Right lobe of liver (tissue), 6 donors: ENCODE measurements around the gene PROM2. TPM values are rescaled to one million over a fixed set of nuclear protein-coding genes. Genes with fewer than 3 reads are reported as not detected.
A peak's percentile ranks its signal among the peaks of the same experiment; 100 is the strongest.

Experiments used
- ATAC-seq, 4 donors: fragments of 200-7000 bp; cut with Tn5 transposase; one replicate each; pipeline ENCODE4 v1.9.1; 2020; ENCODE audit warnings: mild to moderate bottlenecking in 4 of 4, moderate library complexity in 4 of 4
- DNase-seq, 3 donors: peaks; one replicate each; pipeline ENCODE4 v3.0.0-alpha.2; 2020
- H3K27ac ChIP-seq, 3 donors: fragments of 200-600 bp; one replicate each; pipeline ENCODE4 v1.8.0; 2022
- H3K27me3 ChIP-seq, 2 donors: fragments of 200-600 bp; one replicate each; pipeline ENCODE4 v1.8.0; 2022
- H3K36me3 ChIP-seq, 4 donors: fragments of 200-600 bp; sonication (generic) in 1 of 4; one replicate each; pipeline versions ENCODE4 v1.5.1 to v1.8.0; 2017 to 2022; ENCODE audit warnings: control low read depth in 1 of 4
- H3K4me1 ChIP-seq, 4 donors: fragments of 200-600 bp; sonication (generic) in 1 of 4; one replicate each; pipeline versions ENCODE4 v1.5.1 to v1.8.0; 2017 to 2022; ENCODE audit warnings: control low read depth in 1 of 4
- H3K4me3 ChIP-seq, 3 donors: fragments of 200-600 bp; one replicate each; pipeline ENCODE4 v1.8.0; 2022
- H3K9me3 ChIP-seq, 4 donors: fragments of 200-600 bp; sonication (generic) in 1 of 4; one replicate each; pipeline versions ENCODE4 v1.5.1 to v1.8.0; 2017 to 2022; ENCODE audit warnings: control low read depth in 1 of 4
- POLR2A ChIP-seq: fragments of 450-650 bp; IDR thresholded peaks from one replicate; pipeline ENCODE4 v1.6.1; 2017; ENCODE audit warnings: antibody characterized with exemption, mild to moderate bottlenecking
- WGBS: methylation state at CpG from one replicate; pipeline ENCODE4 v1.1.6; 2018; ENCODE audit warnings: low coverage, low lambda C conversion rate; ENCODE audit not compliant: insufficient coverage; ENCODE audit errors: missing lambda C conversion rate; 5-methylcytosine and 5-hydroxymethylcytosine counted together
- intact Hi-C, 2 donors: fragments of 100-400 bp; cut with DNase I; formaldehyde crosslinking; loops; one replicate each; pipeline versions ENCODE4 v1.11.2 to v1.14.1; 2022
- total RNA-seq, 6 experiments: library from RNA; depleted of rRNA in 2 of 6; stranded (reverse); fragments of >200 nt in 2 of 6; fragmentation: NEBNext Ultra II Directional in 3 of 6; extraction: Animal tissue kit (Norgen Biotek cat#: 25700) in 3 of 6; gene quantifications; one replicate each; pipeline versions ENCODE4 v1.1.0 to v1.2.4, GENCODE V29; 2016 to 2023
- TF ChIP-seq, protein P1 (sequence below), 4 donors: fragments of 200-600 bp in 3 of 4; fragments of 450-650 bp in 1 of 4; IDR thresholded peaks; one replicate each; pipeline versions ENCODE4 v1.5.1 to v1.8.0; 2016 to 2022; ENCODE audit warnings: antibody characterized with exemption in 4 of 4, mild to moderate bottlenecking in 2 of 4
- donor health status: DM: no; HTN: yes; CAD: no.
- donor health status: DM: no; HTN: no; CAD: no.
- donor health status: DM: no; HTN: no; CAD: no.
- donor health status: DM: no; HTN: yes; CAD: no.
- donor health status: DM: no; HTN: yes; CAD: no.

Gene PROM2
- total RNA-seq, 6 experiments from 2014 or later, result 0.06 to 0.64 (median 0.43) TPM

DNA sequence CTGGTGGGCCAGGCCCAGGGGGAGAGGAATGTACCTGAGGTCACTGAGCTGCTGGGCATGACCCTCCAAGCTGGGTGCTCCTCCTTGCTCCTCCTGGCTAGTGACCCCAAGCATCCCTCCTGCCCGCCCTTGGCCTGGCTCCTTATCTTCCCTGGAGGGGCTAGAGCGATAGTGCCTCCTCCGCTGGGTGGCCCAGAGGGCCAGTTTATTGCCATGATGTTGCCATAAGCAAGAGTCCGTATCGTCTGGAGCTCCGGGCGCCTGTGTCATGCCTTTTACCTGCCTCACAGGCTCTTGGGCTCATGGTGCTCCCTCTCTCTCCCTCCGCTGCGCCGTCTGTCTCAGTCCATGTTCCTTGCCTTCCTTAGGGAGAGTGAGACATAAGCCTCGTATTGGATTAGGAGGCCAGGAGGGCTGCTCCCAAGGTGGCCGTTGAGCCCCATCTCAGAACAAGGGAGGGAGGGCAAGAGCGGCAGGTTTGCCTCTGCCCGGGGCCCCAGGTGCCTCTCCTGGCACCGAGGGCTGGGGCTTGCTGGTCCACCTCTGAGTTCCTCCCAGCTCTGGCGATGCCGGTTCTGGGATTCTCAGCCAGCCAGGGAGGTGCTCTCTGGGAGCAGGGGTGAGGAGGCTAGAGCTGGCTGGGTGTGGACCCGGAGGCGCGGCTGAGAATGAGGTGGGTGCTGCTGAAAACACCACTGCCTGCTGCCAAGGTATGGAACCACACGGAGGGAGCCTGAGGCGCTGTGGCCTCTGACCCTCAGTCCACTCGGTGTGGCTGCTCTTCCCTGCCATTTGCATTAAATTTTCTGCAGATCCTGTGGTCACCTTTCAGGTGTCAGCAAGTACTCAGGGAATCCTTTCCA, 45.5 kb downstream of the PROM2 start:
- DNase-seq, result no peak
- no peak overlapping the region for H3K27ac ChIP-seq
- ATAC-seq, result no peak
- H3K9me3 ChIP-seq, result no peaks in the 10 kb centered on the region
- 71% methylated on average over 6 of the region's 23 CpGs for WGBS
- H3K4me1 ChIP-seq, result no peaks in the 10 kb centered on the region
- H3K36me3 ChIP-seq, result no peaks in the 10 kb centered on the region
- H3K4me3 ChIP-seq, result no peak overlapping the region
- intact Hi-C loops, result loop anchor here in 1 of 2 donors (5.0 kb wide), 1 partner anchor 87 kb away; no protein-coding TSS in a partner anchor
- H3K27me3 ChIP-seq, result no peaks in the 10 kb centered on the region
- TF ChIP-seq, protein P1, sequence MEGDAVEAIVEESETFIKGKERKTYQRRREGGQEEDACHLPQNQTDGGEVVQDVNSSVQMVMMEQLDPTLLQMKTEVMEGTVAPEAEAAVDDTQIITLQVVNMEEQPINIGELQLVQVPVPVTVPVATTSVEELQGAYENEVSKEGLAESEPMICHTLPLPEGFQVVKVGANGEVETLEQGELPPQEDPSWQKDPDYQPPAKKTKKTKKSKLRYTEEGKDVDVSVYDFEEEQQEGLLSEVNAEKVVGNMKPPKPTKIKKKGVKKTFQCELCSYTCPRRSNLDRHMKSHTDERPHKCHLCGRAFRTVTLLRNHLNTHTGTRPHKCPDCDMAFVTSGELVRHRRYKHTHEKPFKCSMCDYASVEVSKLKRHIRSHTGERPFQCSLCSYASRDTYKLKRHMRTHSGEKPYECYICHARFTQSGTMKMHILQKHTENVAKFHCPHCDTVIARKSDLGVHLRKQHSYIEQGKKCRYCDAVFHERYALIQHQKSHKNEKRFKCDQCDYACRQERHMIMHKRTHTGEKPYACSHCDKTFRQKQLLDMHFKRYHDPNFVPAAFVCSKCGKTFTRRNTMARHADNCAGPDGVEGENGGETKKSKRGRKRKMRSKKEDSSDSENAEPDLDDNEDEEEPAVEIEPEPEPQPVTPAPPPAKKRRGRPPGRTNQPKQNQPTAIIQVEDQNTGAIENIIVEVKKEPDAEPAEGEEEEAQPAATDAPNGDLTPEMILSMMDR (IDR thresholded peaks at IDR 0.05), result no peak

DNA sequence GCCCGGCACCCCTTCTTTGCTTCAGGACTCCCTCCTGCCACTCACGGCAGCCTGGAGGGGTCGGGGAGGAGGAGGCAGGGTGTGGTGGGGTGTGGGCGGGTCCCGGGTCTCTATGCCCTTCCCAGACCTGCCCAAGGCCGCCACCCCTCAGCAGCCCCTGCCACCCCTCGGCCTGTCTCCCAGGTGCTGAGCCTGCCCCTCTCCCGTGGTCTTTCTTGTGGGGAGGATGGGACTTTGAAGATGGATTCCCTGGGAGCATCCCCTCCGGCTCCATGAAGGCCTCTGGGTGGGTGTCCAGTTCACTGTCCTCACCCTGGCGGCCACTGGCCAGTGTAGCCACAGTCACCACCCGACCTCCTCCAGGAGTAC, 46.1 kb downstream of the PROM2 start:
- H3K4me1 ChIP-seq, result no peaks in the 10 kb centered on the region
- TF ChIP-seq POLR2A, result no peak
- TF ChIP-seq, protein P1 (IDR thresholded peaks at IDR 0.05), result no peak
- H3K36me3 ChIP-seq, result no peaks in the 10 kb centered on the region
- no peaks in the 10 kb centered on the region for H3K9me3 ChIP-seq
- whole genome bisulfite sequencing, result no CpG with 5 or more reads among the region's 11 CpGs
- H3K27me3 ChIP-seq, result no peaks in the 10 kb centered on the region
- ATAC-seq (no peak), DNase-seq (no peak)
- H3K27ac ChIP-seq, result no peak overlapping the region
- H3K4me3 ChIP-seq, result no peak overlapping the region
- intact Hi-C loops, result no loop called here

DNA sequence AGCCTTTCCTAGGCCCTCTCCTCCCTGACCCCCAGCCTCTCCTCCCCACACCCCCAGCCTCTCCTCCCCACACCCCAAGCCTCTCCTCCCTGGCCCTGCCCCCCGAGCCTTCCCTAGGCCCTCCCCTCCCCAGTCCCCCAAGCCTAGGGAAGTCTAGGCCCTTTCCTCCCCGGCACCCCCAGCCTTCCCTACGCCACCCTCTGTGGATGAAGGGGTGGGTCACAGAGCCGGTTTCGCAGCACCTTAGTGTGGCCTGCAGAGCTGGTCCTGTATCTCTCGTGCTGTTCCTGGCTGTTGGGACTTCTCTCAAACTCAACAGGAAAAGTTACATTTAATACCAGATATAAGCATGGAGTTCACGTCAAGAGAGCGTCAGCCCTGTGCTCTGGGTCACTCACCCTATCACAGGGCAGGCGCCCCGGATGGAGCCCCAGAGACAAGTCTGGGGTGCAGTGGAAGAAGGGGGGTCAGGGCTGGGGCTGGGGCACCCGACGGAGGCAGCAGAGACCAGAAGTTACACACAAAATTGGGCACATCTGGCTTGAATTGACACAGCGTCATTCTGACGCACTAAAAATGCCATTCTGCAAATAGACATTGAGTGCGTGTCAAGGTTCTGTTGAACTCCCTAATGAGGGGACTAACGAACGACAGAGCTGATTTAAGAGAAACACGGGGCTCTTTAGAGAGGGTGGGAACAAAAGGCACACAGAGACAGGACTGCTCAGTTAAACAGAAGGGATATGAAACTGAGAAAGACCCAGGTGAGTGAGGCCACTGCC, 46.9 kb downstream of the PROM2 start:
- Histone ChIP-seq H3K27ac (no peak overlapping the region), H3K4me3 (no peak overlapping the region), H3K36me3 (no peaks in the 10 kb centered on the region), H3K4me1 (no peaks in the 10 kb centered on the region), H3K9me3 (no peaks in the 10 kb centered on the region), H3K27me3 (no peaks in the 10 kb centered on the region)
- ATAC-seq, result no peak
- TF ChIP-seq, protein P1 (IDR thresholded peaks at IDR 0.05), result no peak
- no peak for TF ChIP-seq POLR2A
- WGBS, result 68% methylated on average over 9 of the region's 18 CpGs
- DNase-seq, result no peak
- intact Hi-C loops, result no loop called here

DNA sequence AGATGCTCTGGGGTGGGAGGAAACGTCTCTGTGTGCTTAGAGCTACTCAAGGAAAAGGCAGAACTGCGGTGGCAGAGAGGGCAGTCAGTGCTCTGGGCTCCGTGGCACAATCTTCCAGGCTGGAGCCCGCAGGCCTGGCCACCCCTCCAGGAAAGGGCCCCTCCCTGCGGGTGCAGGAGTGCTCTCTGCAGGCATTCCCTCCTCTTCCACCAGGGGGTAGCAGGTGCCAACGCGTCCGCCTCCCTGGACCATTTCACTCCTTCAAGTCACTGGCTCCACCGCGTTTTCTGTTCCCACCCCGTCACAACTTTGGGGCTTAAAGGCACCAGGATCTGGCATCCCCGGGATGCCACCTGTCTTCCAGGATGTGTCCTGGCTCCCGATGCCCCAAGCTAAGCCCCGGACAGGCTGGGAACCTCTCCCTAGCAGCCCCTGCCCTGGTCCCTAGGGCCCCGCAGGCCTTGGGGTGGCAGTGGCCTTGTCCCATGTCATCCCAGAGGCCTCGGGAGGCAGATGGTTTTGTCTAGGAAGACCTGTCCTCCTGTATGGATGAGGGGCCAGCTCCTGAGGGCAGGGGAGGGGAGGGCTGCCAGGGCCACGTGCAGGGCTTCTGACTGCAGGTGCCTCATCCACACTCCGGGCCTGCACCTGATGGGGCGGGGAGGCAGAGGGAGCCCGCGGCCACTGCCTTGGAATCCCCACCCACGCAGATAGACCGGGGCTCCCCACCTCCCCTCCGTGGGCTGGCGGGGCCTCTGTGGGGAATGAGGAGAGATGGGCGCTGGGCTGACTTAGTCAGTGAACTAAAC, 49.3 kb downstream of the PROM2 start:
- no peak for TF ChIP-seq POLR2A
- TF ChIP-seq, protein P1 (IDR thresholded peaks at IDR 0.05), result peak; percentile 40 to 44 (median 43)
- no peaks in the 10 kb centered on the region for H3K9me3 ChIP-seq
- no peaks in the 10 kb centered on the region for H3K36me3 ChIP-seq
- intact Hi-C loops, result no loop called here
- no peaks in the 10 kb centered on the region for H3K27me3 ChIP-seq
- DNase-seq (no peak), ATAC-seq (peak; percentile 39 to 75 (median 65))
- 31% methylated on average over 6 of the region's 26 CpGs for WGBS
- no peak overlapping the region for H3K4me3 ChIP-seq
- no peaks in the 10 kb centered on the region for H3K4me1 ChIP-seq
- H3K27ac ChIP-seq, result no peak overlapping the region
